Endothelial cell of umbilical vein (primary cell): ENCODE results near the gene MFN2. TPM values are rescaled to one million over a fixed set of nuclear protein-coding genes. Genes with fewer than 3 reads are reported as not detected.

Source experiments
- BruUV-seq: library from RNA; stranded (reverse); fragments of 400-500 nt; replicated peaks from 2 replicates; lab custom pipeline; 2021; lab: Mats Ljungman, UMichigan
- CTCF ChIA-PET: fragments of 300-600, 350-600 bp; sonication (Branson Sonifier 250); formaldehyde crosslinking; loops from one replicate; lab custom pipeline; 2021; ENCODE audit warnings: antibody characterized with exemption, inconsistent platforms; lab: Charles Lee
- POLR2A ChIA-PET: fragments of 300-600, 350-600 bp; sonication (Branson Sonifier 250); formaldehyde crosslinking; loops from one replicate; lab custom pipeline; 2021; ENCODE audit warnings: antibody characterized with exemption, inconsistent platforms; lab: Charles Lee
- DNase-seq: peaks from one replicate; pipeline ENCODE4 v3.0.0-alpha.2; 2011; ENCODE audit warnings: low read depth, low spot score
- FAIRE-seq: peaks from 2 replicates; lab custom pipeline; 2011; peaks lifted over from hg19 to GRCh38; lab: Jason Lieb, UNC
- H2AFZ ChIP-seq: 2 replicates; pipeline ENCODE4 v1.6.0; 2012; ENCODE audit warnings: low read depth, low read length, control low read depth, inconsistent platforms
- H3K27ac ChIP-seq: 2 replicates; pipeline ENCODE4 v1.5.1; 2011; ENCODE audit warnings: low read depth, mild to moderate bottlenecking, control low read depth, low read length, moderate library complexity; ENCODE audit not compliant: insufficient read depth
- H3K27me3 ChIP-seq, 2 experiments: 2 replicates each; pipeline versions ENCODE4 v1.6.0 to v1.6.1; 2011; ENCODE audit warnings: low read length in 2 of 2, mixed read lengths in 1 of 2; ENCODE audit not compliant: control insufficient read depth in 2 of 2, insufficient read depth in 2 of 2
- H3K36me3 ChIP-seq, 2 experiments: 2 replicates in 1 of 2; 3 replicates in 1 of 2; pipeline ENCODE4 v1.5.1; 2011; ENCODE audit warnings: low read length in 2 of 2, mild to moderate bottlenecking in 1 of 2, moderate library complexity in 1 of 2; ENCODE audit not compliant: control insufficient read depth in 2 of 2, insufficient read depth in 2 of 2; ENCODE audit errors: extremely low read depth in 1 of 2
- H3K4me1 ChIP-seq: 3 replicates; pipeline ENCODE4 v1.5.1; 2011; ENCODE audit warnings: mild to moderate bottlenecking, low read length; ENCODE audit not compliant: control insufficient read depth, insufficient read depth; ENCODE audit errors: extremely low read depth
- H3K4me2 ChIP-seq: 2 replicates; pipeline ENCODE4 v1.6.1; 2011; ENCODE audit warnings: low read length, control low read depth, mixed read lengths; ENCODE audit not compliant: insufficient read depth
- H3K4me3 ChIP-seq, 3 experiments: fragments of 200-600 bp in 1 of 3; sonication (generic), shearing (Covaris generic) in 1 of 3; replicated peaks in 1 of 3; 2 replicates each; pipeline ENCODE4 v1.5.1; 2011 to 2016; ENCODE audit warnings: control low read depth in 3 of 3, low read length in 3 of 3, mild to moderate bottlenecking in 2 of 3, inconsistent platforms in 1 of 3, low read depth in 1 of 3, moderate library complexity in 1 of 3; ENCODE audit not compliant: insufficient read depth in 1 of 3
- H3K79me2 ChIP-seq: 2 replicates; pipeline ENCODE4 v1.6.0; 2012; ENCODE audit warnings: low read length, inconsistent platforms; ENCODE audit not compliant: control insufficient read depth, insufficient read depth
- H3K9ac ChIP-seq: replicated peaks from 2 replicates; pipeline ENCODE3; 2011; ENCODE audit warnings: low read length, control low read depth; ENCODE audit not compliant: insufficient read depth; ENCODE audit errors: extremely low read depth
- H3K9me1 ChIP-seq: replicated peaks from 3 replicates; pipeline ENCODE4 v1.6.0; 2011; ENCODE audit warnings: mild to moderate bottlenecking, low read length; ENCODE audit not compliant: control insufficient read depth, insufficient read depth; ENCODE audit errors: extremely low read depth
- H3K9me3 ChIP-seq: replicated peaks from 2 replicates; pipeline ENCODE4 v1.5.1; 2012; ENCODE audit warnings: low read length, inconsistent platforms; ENCODE audit not compliant: control insufficient read depth, insufficient read depth
- H4K20me1 ChIP-seq: replicated peaks from 2 replicates; pipeline ENCODE3; 2011; ENCODE audit warnings: mild to moderate bottlenecking, low read length; ENCODE audit not compliant: control insufficient read depth, insufficient read depth; ENCODE audit errors: extremely low read depth
- CTCF ChIP-seq, 2 donors: IDR thresholded peaks; 1 replicate in 1 of 2; 2 replicates in 1 of 2; pipeline ENCODE4 v1.5.1; 2011; ENCODE audit warnings: low read length in 2 of 2, mild to moderate bottlenecking in 2 of 2, moderate library complexity in 2 of 2, control low read depth in 1 of 2, inconsistent platforms in 1 of 2, low read depth in 1 of 2; ENCODE audit not compliant: insufficient read depth in 1 of 2; ENCODE audit errors: extremely low read depth in 1 of 2
- EZH2 ChIP-seq: IDR thresholded peaks from 2 replicates; pipeline ENCODE4 v1.6.1; 2012; ENCODE audit warnings: borderline replicate concordance, low read depth, mild to moderate bottlenecking, moderate library complexity, low read length, inconsistent platforms; ENCODE audit not compliant: severe bottlenecking
- GATA2 ChIP-seq: IDR thresholded peaks from 2 replicates; pipeline ENCODE4 v1.7.0; 2011; ENCODE audit warnings: low read depth, mild to moderate bottlenecking, moderate library complexity, mixed read lengths, low read length; ENCODE audit not compliant: insufficient read length, insufficient read depth
- POLR2A ChIP-seq: IDR thresholded peaks from 2 replicates; pipeline ENCODE4 v1.6.1; 2012; ENCODE audit warnings: low read depth, mild to moderate bottlenecking, control low read depth, low read length
- dilution Hi-C: fragments of 300-500 bp; cut with MboI; formaldehyde crosslinking; loops from one replicate; pipeline ENCODE4 v1.15.0; 2019; ENCODE audit warnings: low sequenced_read_pairs; ENCODE audit not compliant: extremely low pct_ligation_motif_present
- intact Hi-C: fragments of 100-400 bp; cut with micrococcal nuclease; formaldehyde crosslinking; loops from one replicate; pipeline ENCODE4 v1.10.0; 2022
- polyA plus RNA-seq, 4 experiments: library from polyadenylated mRNA; depleted of rRNA in 3 of 4; stranded (reverse) in 3 of 4; unstranded in 1 of 4; fragments of >200 nt; gene quantifications; 2 replicates each; pipeline versions ENCODE4 v1.2.1 to v1.2.3, GENCODE V29; 2011 to 2012; ENCODE audit warnings: missing spikeins in 1 of 4
- total RNA-seq: library from RNA; stranded (reverse); gene quantifications from 2 replicates; pipeline ENCODE4 v1.2.3, GENCODE V29; 2021

The MFN2 gene
- total and polyA plus RNA-seq, 2 donors (not counting 3 experiments of a cell fraction or from before 2014, with no cell fraction given) = 51.4 to 82.4 TPM

- dilution Hi-C loops = no loop called here
- TSS peak; percentile 44 for BruUV-seq
Observed at GRCh38 chr1:11980676-11980972, 380 bp downstream of the MFN2 start.

More at GRCh38 chr1:11980676-11980972, 380 bp downstream of the MFN2 start:
- H3K9me1 ChIP-seq = no peaks in the 10 kb centered on the region
- peak overlapping the region; percentile 86 to 94 (median 89) for H3K4me3 ChIP-seq
- peak overlapping the region; percentile 80 for H3K4me2 ChIP-seq
- H3K27me3 ChIP-seq = no peaks in the 10 kb centered on the region
- H4K20me1 ChIP-seq = no peaks in the 10 kb centered on the region
- no peak for FAIRE-seq
- H3K27ac ChIP-seq = peak overlapping the region; percentile 69
- peak overlapping the region; percentile 33 for H2AFZ ChIP-seq
- peaks cover 24% of the 10 kb centered on the region for H3K4me1 ChIP-seq
- no peak for DNase-seq
- peaks cover 5 to 11% of the 10 kb centered on the region in 2 experiments for H3K36me3 ChIP-seq
- H3K79me2 ChIP-seq = peaks cover 46% of the 10 kb centered on the region
- H3K9ac ChIP-seq = peak overlapping the region; percentile 89
- ChIA-PET POLR2A (interaction anchor here (0.8 to 4.3 kb wide), 5 partner anchors 10 to 244 kb away, joined by 3 to 100 read pairs (median 4); partner anchors contain the start of gene MIIP), CTCF (interaction anchor here (1.2 to 1.7 kb wide), 2 partner anchors 71 to 72 kb away, joined by 5 to 6 read pairs; no protein-coding TSS in a partner anchor)
- TF ChIP-seq CTCF (IDR thresholded peaks at IDR 0.05; ENCODE audit: extremely low read depth in 1 of 2, insufficient read depth in 1 of 2, low read depth in 1 of 2, low read length in 2 of 2) (no peak), GATA2 (no peak), EZH2 (no peak), POLR2A (no peak)
- intact Hi-C loops = loop anchor here (1.0 to 5.0 kb wide), 5 partner anchors 38 to 298 kb away; partner anchors contain the start of genes KIAA2013, MAD2L2, MIIP and PLOD1
- no peaks in the 10 kb centered on the region for H3K9me3 ChIP-seq
